Loucy (cell line): Measurements from ENCODE around the gene PRKCE.

Source experiments
- H2AFZ ChIP-seq: fragments of 200-600 bp; sonication (generic); 2 replicates; pipeline ENCODE4 v1.6.0; 2016; ENCODE audit warnings: antibody characterized with exemption, mild to moderate bottlenecking, low read length, moderate library complexity
- H3F3A ChIP-seq: fragments of 200-600 bp; 2 replicates; pipeline ENCODE4 v1.6.0; 2016; ENCODE audit warnings: antibody characterized with exemption, low read depth, mild to moderate bottlenecking
- H3K27me3 ChIP-seq: fragments of 200-600 bp; sonication (generic); 2 replicates; pipeline ENCODE4 v1.6.1; 2014; ENCODE audit warnings: low read length, mild to moderate bottlenecking; ENCODE audit not compliant: insufficient read depth, poor library complexity, severe bottlenecking
- H3K36me3 ChIP-seq: fragments of 200-600 bp; sonication (generic); 2 replicates; pipeline ENCODE4 v1.6.1; 2016; ENCODE audit warnings: low read length; ENCODE audit not compliant: insufficient read depth
- H3K4me1 ChIP-seq: fragments of 200-600 bp; sonication (generic); 2 replicates; pipeline ENCODE4 v1.5.1; 2014; ENCODE audit warnings: low read length, mild to moderate bottlenecking; ENCODE audit not compliant: insufficient read depth, poor library complexity, severe bottlenecking
- H3K4me2 ChIP-seq: fragments of 200-600 bp; sonication (generic); 2 replicates; pipeline ENCODE4 v1.6.0; 2014; ENCODE audit warnings: antibody characterized with exemption, low read length, low read depth, mild to moderate bottlenecking; ENCODE audit not compliant: poor library complexity, severe bottlenecking
- H3K4me3 ChIP-seq: fragments of 200-600 bp; sonication (generic); 2 replicates; pipeline ENCODE4 v1.5.1; 2014; ENCODE audit warnings: low read length, mild to moderate bottlenecking, mixed read lengths; ENCODE audit not compliant: poor library complexity, severe bottlenecking
- H3K79me2 ChIP-seq: fragments of 200-600 bp; sonication (generic); 2 replicates; pipeline ENCODE4 v1.6.1; 2014; ENCODE audit warnings: low read length; ENCODE audit not compliant: insufficient read depth
- H3K9ac ChIP-seq: fragments of 200-600 bp; sonication (generic); 2 replicates; pipeline ENCODE4 v1.6.0; 2014; ENCODE audit warnings: mild to moderate bottlenecking, low read depth, low read length, moderate library complexity; ENCODE audit not compliant: poor library complexity, severe bottlenecking
- H3K9me2 ChIP-seq: fragments of 200-600 bp; sonication (generic); replicated peaks from 2 replicates; pipeline ENCODE4 v1.6.1; 2016; ENCODE audit warnings: low read depth, low read length, mixed read lengths
- H3K9me3 ChIP-seq: fragments of 200-600 bp; sonication (generic); 2 replicates; pipeline ENCODE4 v1.6.1; 2014; ENCODE audit warnings: mild to moderate bottlenecking, antibody characterized with exemption, low read length, low read depth; ENCODE audit not compliant: insufficient read depth
- H4K20me1 ChIP-seq: fragments of 200-600 bp; sonication (generic); 2 replicates; pipeline ENCODE4 v1.6.0; 2014; ENCODE audit warnings: antibody characterized with exemption, low read length, mild to moderate bottlenecking; ENCODE audit not compliant: insufficient read depth, poor library complexity, severe bottlenecking
- CTCF ChIP-seq: fragments of 200-600 bp; sonication (generic); conservative IDR thresholded peaks from 2 replicates; pipeline ENCODE4 v1.5.1; 2014; ENCODE audit warnings: mild to moderate bottlenecking, antibody characterized with exemption, low read length
- EZH2phosphoT487 ChIP-seq: fragments of 200-600 bp; IDR thresholded peaks from 2 replicates; pipeline ENCODE4 v1.6.1; 2018; ENCODE audit warnings: antibody characterized with exemption, mild to moderate bottlenecking, moderate library complexity, borderline replicate concordance

Gene PRKCE

GRCh38 chr2:46117994-46118393 lies 466.5 kb downstream of the PRKCE start:
- Histone ChIP-seq H3K9me3 (no peaks in the 10 kb centered on the region), H3K9ac (no peak overlapping the region), H4K20me1 (no peaks in the 10 kb centered on the region), H2AFZ (no peak overlapping the region), H3K9me2 (no peaks in the 10 kb centered on the region), H3F3A (no peaks in the 10 kb centered on the region), H3K4me1 (peaks cover 24% of the 10 kb centered on the region), H3K4me3 (no peak overlapping the region), H3K36me3 (no peaks in the 10 kb centered on the region), H3K27me3 (no peaks in the 10 kb centered on the region), H3K4me2 (no peak overlapping the region), H3K79me2 (no peaks in the 10 kb centered on the region)
- TF ChIP-seq EZH2phosphoT487 (no peak), CTCF (no peak)

- H4K20me1 ChIP-seq = no peaks in the 10 kb centered on the region
- no peak overlapping the region for H3K9ac ChIP-seq
- no peaks in the 10 kb centered on the region for H3K9me2 ChIP-seq
- no peaks in the 10 kb centered on the region for H3K27me3 ChIP-seq
- no peaks in the 10 kb centered on the region for H3K9me3 ChIP-seq
- no peak overlapping the region for H3K4me2 ChIP-seq
- H2AFZ ChIP-seq = no peak overlapping the region
- no peaks in the 10 kb centered on the region for H3K79me2 ChIP-seq
- H3K4me3 ChIP-seq = no peak overlapping the region
- H3F3A ChIP-seq = no peaks in the 10 kb centered on the region
- TF ChIP-seq EZH2phosphoT487 = no peak
- no peak for TF ChIP-seq CTCF
- H3K36me3 ChIP-seq = no peaks in the 10 kb centered on the region
- H3K4me1 ChIP-seq = peaks cover 29% of the 10 kb centered on the region
Observed at GRCh38 chr2:46118656-46119371, 467.3 kb downstream of the PRKCE start.

GRCh38 chr2:46119453-46119852 lies 468.0 kb downstream of the PRKCE start:
- Histone ChIP-seq H2AFZ (no peak overlapping the region), H3F3A (no peaks in the 10 kb centered on the region), H3K79me2 (no peaks in the 10 kb centered on the region), H3K9me3 (no peaks in the 10 kb centered on the region), H3K4me2 (no peak overlapping the region), H3K27me3 (no peaks in the 10 kb centered on the region), H4K20me1 (no peaks in the 10 kb centered on the region), H3K4me1 (peaks cover 29% of the 10 kb centered on the region), H3K9ac (no peak overlapping the region), H3K9me2 (no peaks in the 10 kb centered on the region), H3K4me3 (no peak overlapping the region), H3K36me3 (no peaks in the 10 kb centered on the region)
- TF ChIP-seq CTCF = no peak
- no peak for TF ChIP-seq EZH2phosphoT487
